ENCODE results near the gene CSMD2. TPM values are rescaled to one million over a fixed set of nuclear protein-coding genes. Genes with fewer than 3 reads are reported as not detected.

CSMD2 gene
- total RNA-seq, 6 experiments from 2014 or later: under 0.01 to 0.19 (median 0.09) TPM; not detected in 1

DNA sequence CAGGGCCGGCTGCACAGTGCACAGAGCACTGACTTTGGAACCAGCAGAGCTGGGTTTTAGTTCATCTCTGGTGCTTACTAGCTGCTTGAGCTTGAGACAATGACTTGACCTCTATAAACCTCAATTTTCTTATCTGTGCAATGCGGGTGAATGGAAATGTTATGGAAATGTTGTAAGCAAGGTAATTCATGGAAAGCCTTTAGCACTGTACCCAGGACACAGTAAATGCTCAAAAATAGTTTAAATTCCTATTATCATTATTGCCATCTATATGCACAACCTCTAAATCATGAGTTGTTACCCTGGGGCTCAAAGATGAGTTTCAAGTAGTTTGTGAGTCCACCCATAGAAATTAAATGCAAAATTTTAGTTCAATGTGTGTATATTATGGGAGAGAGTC, 99.5 kb downstream of the CSMD2 start:
- TF ChIP-seq, protein P1, sequence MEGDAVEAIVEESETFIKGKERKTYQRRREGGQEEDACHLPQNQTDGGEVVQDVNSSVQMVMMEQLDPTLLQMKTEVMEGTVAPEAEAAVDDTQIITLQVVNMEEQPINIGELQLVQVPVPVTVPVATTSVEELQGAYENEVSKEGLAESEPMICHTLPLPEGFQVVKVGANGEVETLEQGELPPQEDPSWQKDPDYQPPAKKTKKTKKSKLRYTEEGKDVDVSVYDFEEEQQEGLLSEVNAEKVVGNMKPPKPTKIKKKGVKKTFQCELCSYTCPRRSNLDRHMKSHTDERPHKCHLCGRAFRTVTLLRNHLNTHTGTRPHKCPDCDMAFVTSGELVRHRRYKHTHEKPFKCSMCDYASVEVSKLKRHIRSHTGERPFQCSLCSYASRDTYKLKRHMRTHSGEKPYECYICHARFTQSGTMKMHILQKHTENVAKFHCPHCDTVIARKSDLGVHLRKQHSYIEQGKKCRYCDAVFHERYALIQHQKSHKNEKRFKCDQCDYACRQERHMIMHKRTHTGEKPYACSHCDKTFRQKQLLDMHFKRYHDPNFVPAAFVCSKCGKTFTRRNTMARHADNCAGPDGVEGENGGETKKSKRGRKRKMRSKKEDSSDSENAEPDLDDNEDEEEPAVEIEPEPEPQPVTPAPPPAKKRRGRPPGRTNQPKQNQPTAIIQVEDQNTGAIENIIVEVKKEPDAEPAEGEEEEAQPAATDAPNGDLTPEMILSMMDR (IDR thresholded peaks at IDR 0.05): no peak
- no peak for TF ChIP-seq POLR2A (IDR thresholded peaks at IDR 0.05)
- Histone ChIP-seq H3K27ac (no peak overlapping the region), H3K4me3 (no peak overlapping the region), H3K36me3 (no peaks in the 10 kb centered on the region), H3K4me1 (no peaks in the 10 kb centered on the region), H3K27me3 (no peaks in the 10 kb centered on the region), H3K9me3 (no peaks in the 10 kb centered on the region)
- DNase-seq: no peak
- intact Hi-C loops (cut with DNase I): no loop called here
- WGBS (ENCODE audit: insufficient coverage, low coverage, low lambda C conversion rate, missing lambda C conversion rate): 82% methylated on average over 2 of the region's 2 CpGs
- no peak for ATAC-seq

- intact Hi-C loops (cut with DNase I): no loop called here
- DNase-seq: peak in 1 of 3 donors; percentile 74
- WGBS (ENCODE audit: insufficient coverage, low coverage, low lambda C conversion rate, missing lambda C conversion rate): 17% methylated on average over 3 of the region's 10 CpGs
- no peak for TF ChIP-seq POLR2A (IDR thresholded peaks at IDR 0.05)
- TF ChIP-seq, protein P1 (IDR thresholded peaks at IDR 0.05): no peak
- Histone ChIP-seq H3K4me3 (no peak overlapping the region), H3K27me3 (no peaks in the 10 kb centered on the region), H3K36me3 (no peaks in the 10 kb centered on the region), H3K9me3 (no peaks in the 10 kb centered on the region), H3K27ac (no peak overlapping the region), H3K4me1 (no peaks in the 10 kb centered on the region)
- ATAC-seq: no peak
These were observed 104.1 kb downstream of the CSMD2 start for GRCh38 chr1:34060901-34061415.

- Histone ChIP-seq H3K27me3 (no peaks in the 10 kb centered on the region), H3K4me1 (no peaks in the 10 kb centered on the region), H3K9me3 (no peaks in the 10 kb centered on the region), H3K4me3 (no peak overlapping the region), H3K36me3 (no peaks in the 10 kb centered on the region), H3K27ac (no peak overlapping the region)
- TF ChIP-seq, protein P1 (IDR thresholded peaks at IDR 0.05): no peak
- TF ChIP-seq POLR2A (IDR thresholded peaks at IDR 0.05): no peak
- intact Hi-C loops (cut with DNase I): no loop called here
- no peak for DNase-seq
- 86% methylated on average over 5 of the region's 5 CpGs for WGBS (ENCODE audit: insufficient coverage, low coverage, low lambda C conversion rate, missing lambda C conversion rate)
- ATAC-seq: no peak
These were observed 104.8 kb downstream of the CSMD2 start for GRCh38 chr1:34060187-34060730.

DNA sequence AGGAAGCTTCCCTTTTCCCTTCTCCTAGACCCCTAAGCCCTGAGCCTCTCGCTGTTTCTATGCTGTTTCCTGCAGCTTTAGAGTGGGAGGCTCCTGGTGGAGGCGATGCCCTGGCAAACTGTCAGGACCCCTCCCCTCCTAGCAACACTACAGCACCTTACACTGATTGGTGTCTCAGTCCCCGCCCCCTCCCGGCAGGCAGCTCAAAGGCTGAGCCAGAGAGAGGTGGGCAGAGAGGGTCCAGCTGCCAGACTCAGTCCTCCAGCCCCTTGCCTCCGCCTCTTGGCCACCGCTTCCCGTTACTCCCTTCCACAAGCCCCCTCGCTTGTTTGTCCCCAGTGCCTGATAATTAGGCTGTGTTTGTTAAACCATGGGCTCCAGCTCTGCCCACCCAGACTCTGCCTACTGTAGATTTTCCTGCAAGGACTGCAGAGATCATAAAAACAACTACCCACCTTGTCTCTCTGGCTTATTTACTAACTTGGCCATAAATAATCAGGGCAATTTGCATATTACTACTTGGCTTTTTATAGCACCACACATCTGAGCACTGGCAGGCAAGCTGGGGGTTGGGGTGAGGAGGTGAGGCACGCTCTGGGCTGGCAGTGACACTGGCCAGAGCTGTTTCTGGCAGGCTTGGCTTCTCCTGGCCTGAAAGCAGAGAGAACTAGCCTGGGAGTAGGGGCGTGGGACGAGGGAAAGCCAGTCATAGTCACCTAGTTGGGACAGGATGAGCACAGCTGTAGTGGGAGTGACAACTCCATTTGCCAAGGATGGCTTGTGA, 107.5 kb downstream of the CSMD2 start:
- H3K4me3 ChIP-seq: no peak overlapping the region
- H3K36me3 ChIP-seq: no peaks in the 10 kb centered on the region
- 47% methylated on average over 3 of the region's 11 CpGs for WGBS (ENCODE audit: insufficient coverage, low coverage, low lambda C conversion rate, missing lambda C conversion rate)
- ATAC-seq (no peak), DNase-seq (no peak)
- no peaks in the 10 kb centered on the region for H3K4me1 ChIP-seq
- no peak overlapping the region for H3K27ac ChIP-seq
- intact Hi-C loops (cut with DNase I): no loop called here
- H3K27me3 ChIP-seq: no peaks in the 10 kb centered on the region
- TF ChIP-seq, protein P1 (IDR thresholded peaks at IDR 0.05): no peak
- TF ChIP-seq POLR2A (IDR thresholded peaks at IDR 0.05): no peak
- H3K9me3 ChIP-seq: no peaks in the 10 kb centered on the region
